ENCODE results near the gene DSCAML1. TPM values are rescaled to one million over a fixed set of nuclear protein-coding genes. Genes with fewer than 3 reads are reported as not detected.

Gene DSCAML1
- polyA plus RNA-seq, 2 donors, result 0.04 TPM

GRCh38 chr11:117492578-117493251 lies 304.3 kb downstream of the DSCAML1 start:
- H3K4me1 ChIP-seq (ENCODE audit: control insufficient read depth in 2 of 2, insufficient read depth in 2 of 2, low read length in 1 of 2), result no peaks in the 10 kb centered on the region
- H3K9me3 ChIP-seq (ENCODE audit: control insufficient read depth in 2 of 2, insufficient read depth in 1 of 2, low read depth in 1 of 2, low read length in 1 of 2), result no peaks in the 10 kb centered on the region
- no peaks in the 10 kb centered on the region for H3K36me3 ChIP-seq (ENCODE audit: control insufficient read depth in 2 of 2, insufficient read depth in 2 of 2, low read length in 1 of 2)
- no peak overlapping the region for H3K27ac ChIP-seq (ENCODE audit: low read depth in 2 of 2, low read length in 1 of 2)
- 43 to 48% methylated on average over 20 of the region's 20 CpGs for WGBS, 2 donors
- no peak overlapping the region for H3K4me3 ChIP-seq (ENCODE audit: low read depth in 1 of 2, low read length in 2 of 2)
- no peaks in the 10 kb centered on the region for H3K27me3 ChIP-seq (ENCODE audit: control insufficient read depth in 1 of 2, insufficient read depth in 2 of 2, low read length in 2 of 2)

GRCh38 chr11:117490911-117491310 lies 306.1 kb downstream of the DSCAML1 start:
- Histone ChIP-seq H3K27ac (ENCODE audit: low read depth in 2 of 2, low read length in 1 of 2) (no peak overlapping the region), H3K27me3 (ENCODE audit: control insufficient read depth in 1 of 2, insufficient read depth in 2 of 2, low read length in 2 of 2) (no peaks in the 10 kb centered on the region), H3K9me3 (ENCODE audit: control insufficient read depth in 2 of 2, insufficient read depth in 1 of 2, low read depth in 1 of 2, low read length in 1 of 2) (no peaks in the 10 kb centered on the region), H3K36me3 (ENCODE audit: control insufficient read depth in 2 of 2, insufficient read depth in 2 of 2, low read length in 1 of 2) (no peaks in the 10 kb centered on the region), H3K4me1 (ENCODE audit: control insufficient read depth in 2 of 2, insufficient read depth in 2 of 2, low read length in 1 of 2) (no peaks in the 10 kb centered on the region), H3K4me3 (ENCODE audit: low read depth in 1 of 2, low read length in 2 of 2) (no peak overlapping the region)
- 81 to 83% methylated on average over 6 of the region's 6 CpGs for WGBS, 2 donors

- H3K27ac ChIP-seq (ENCODE audit: low read depth in 2 of 2, low read length in 1 of 2), result no peak overlapping the region
- no peaks in the 10 kb centered on the region for H3K27me3 ChIP-seq (ENCODE audit: control insufficient read depth in 1 of 2, insufficient read depth in 2 of 2, low read length in 2 of 2)
- H3K4me3 ChIP-seq (ENCODE audit: low read depth in 1 of 2, low read length in 2 of 2), result no peak overlapping the region
- H3K36me3 ChIP-seq (ENCODE audit: control insufficient read depth in 2 of 2, insufficient read depth in 2 of 2, low read length in 1 of 2), result no peaks in the 10 kb centered on the region
- H3K4me1 ChIP-seq (ENCODE audit: control insufficient read depth in 2 of 2, insufficient read depth in 2 of 2, low read length in 1 of 2), result no peaks in the 10 kb centered on the region
- 35 to 41% methylated on average over 14 of the region's 14 CpGs for WGBS, 2 donors
- H3K9me3 ChIP-seq (ENCODE audit: control insufficient read depth in 2 of 2, insufficient read depth in 1 of 2, low read depth in 1 of 2, low read length in 1 of 2), result no peaks in the 10 kb centered on the region
Measured at GRCh38 chr11:117489999-117490679, 306.9 kb downstream of the DSCAML1 start.

- Histone ChIP-seq H3K27me3 (ENCODE audit: control insufficient read depth in 1 of 2, insufficient read depth in 2 of 2, low read length in 2 of 2) (no peaks in the 10 kb centered on the region), H3K4me1 (ENCODE audit: control insufficient read depth in 2 of 2, insufficient read depth in 2 of 2, low read length in 1 of 2) (no peaks in the 10 kb centered on the region), H3K4me3 (ENCODE audit: low read depth in 1 of 2, low read length in 2 of 2) (no peak overlapping the region), H3K9me3 (ENCODE audit: control insufficient read depth in 2 of 2, insufficient read depth in 1 of 2, low read depth in 1 of 2, low read length in 1 of 2) (peaks cover 0 to 2% of the 10 kb centered on the region in 2 donors), H3K36me3 (ENCODE audit: control insufficient read depth in 2 of 2, insufficient read depth in 2 of 2, low read length in 1 of 2) (no peaks in the 10 kb centered on the region), H3K27ac (ENCODE audit: low read depth in 2 of 2, low read length in 1 of 2) (no peak overlapping the region)
- WGBS, 2 donors, result 78 to 81% methylated on average over 14 of the region's 14 CpGs
Measured at GRCh38 chr11:117488996-117489952, 307.7 kb downstream of the DSCAML1 start.

GRCh38 chr11:117486059-117486458 lies 311.0 kb downstream of the DSCAML1 start:
- H3K9me3 ChIP-seq (ENCODE audit: control insufficient read depth in 2 of 2, insufficient read depth in 1 of 2, low read depth in 1 of 2, low read length in 1 of 2), result peaks cover 0 to 2% of the 10 kb centered on the region in 2 donors
- 98 to 99% methylated on average over 13 of the region's 13 CpGs for WGBS, 2 donors
- H3K4me3 ChIP-seq (ENCODE audit: low read depth in 1 of 2, low read length in 2 of 2), result no peak overlapping the region
- H3K27ac ChIP-seq (ENCODE audit: low read depth in 2 of 2, low read length in 1 of 2), result no peak overlapping the region
- no peaks in the 10 kb centered on the region for H3K36me3 ChIP-seq (ENCODE audit: control insufficient read depth in 2 of 2, insufficient read depth in 2 of 2, low read length in 1 of 2)
- no peaks in the 10 kb centered on the region for H3K27me3 ChIP-seq (ENCODE audit: control insufficient read depth in 1 of 2, insufficient read depth in 2 of 2, low read length in 2 of 2)
- no peaks in the 10 kb centered on the region for H3K4me1 ChIP-seq (ENCODE audit: control insufficient read depth in 2 of 2, insufficient read depth in 2 of 2, low read length in 1 of 2)

GRCh38 chr11:117484156-117484555 lies 312.9 kb downstream of the DSCAML1 start:
- H3K4me3 ChIP-seq (ENCODE audit: low read depth in 1 of 2, low read length in 2 of 2), result no peak overlapping the region
- peaks cover 0 to 2% of the 10 kb centered on the region in 2 donors for H3K9me3 ChIP-seq (ENCODE audit: control insufficient read depth in 2 of 2, insufficient read depth in 1 of 2, low read depth in 1 of 2, low read length in 1 of 2)
- no peaks in the 10 kb centered on the region for H3K4me1 ChIP-seq (ENCODE audit: control insufficient read depth in 2 of 2, insufficient read depth in 2 of 2, low read length in 1 of 2)
- WGBS, 2 donors, result 50 to 58% methylated on average over 9 of the region's 9 CpGs
- H3K36me3 ChIP-seq (ENCODE audit: control insufficient read depth in 2 of 2, insufficient read depth in 2 of 2, low read length in 1 of 2), result no peaks in the 10 kb centered on the region
- no peak overlapping the region for H3K27ac ChIP-seq (ENCODE audit: low read depth in 2 of 2, low read length in 1 of 2)
- H3K27me3 ChIP-seq (ENCODE audit: control insufficient read depth in 1 of 2, insufficient read depth in 2 of 2, low read length in 2 of 2), result no peaks in the 10 kb centered on the region

GRCh38 chr11:117483372-117483771 lies 313.6 kb downstream of the DSCAML1 start:
- Histone ChIP-seq H3K27me3 (ENCODE audit: control insufficient read depth in 1 of 2, insufficient read depth in 2 of 2, low read length in 2 of 2) (no peaks in the 10 kb centered on the region), H3K36me3 (ENCODE audit: control insufficient read depth in 2 of 2, insufficient read depth in 2 of 2, low read length in 1 of 2) (no peaks in the 10 kb centered on the region), H3K27ac (ENCODE audit: low read depth in 2 of 2, low read length in 1 of 2) (no peak overlapping the region), H3K4me1 (ENCODE audit: control insufficient read depth in 2 of 2, insufficient read depth in 2 of 2, low read length in 1 of 2) (no peaks in the 10 kb centered on the region), H3K9me3 (ENCODE audit: control insufficient read depth in 2 of 2, insufficient read depth in 1 of 2, low read depth in 1 of 2, low read length in 1 of 2) (peaks cover 0 to 2% of the 10 kb centered on the region in 2 donors), H3K4me3 (ENCODE audit: low read depth in 1 of 2, low read length in 2 of 2) (no peak overlapping the region)
- 74 to 81% methylated on average over 5 of the region's 5 CpGs for WGBS, 2 donors

GRCh38 chr11:117482881-117483280 lies 314.1 kb downstream of the DSCAML1 start:
- no peaks in the 10 kb centered on the region for H3K36me3 ChIP-seq (ENCODE audit: control insufficient read depth in 2 of 2, insufficient read depth in 2 of 2, low read length in 1 of 2)
- H3K27me3 ChIP-seq (ENCODE audit: control insufficient read depth in 1 of 2, insufficient read depth in 2 of 2, low read length in 2 of 2), result no peaks in the 10 kb centered on the region
- no peak overlapping the region for H3K27ac ChIP-seq (ENCODE audit: low read depth in 2 of 2, low read length in 1 of 2)
- H3K4me3 ChIP-seq (ENCODE audit: low read depth in 1 of 2, low read length in 2 of 2), result no peak overlapping the region
- H3K9me3 ChIP-seq (ENCODE audit: control insufficient read depth in 2 of 2, insufficient read depth in 1 of 2, low read depth in 1 of 2, low read length in 1 of 2), result peaks cover 0 to 2% of the 10 kb centered on the region in 2 donors
- 79 to 82% methylated on average over 8 of the region's 8 CpGs for WGBS, 2 donors
- H3K4me1 ChIP-seq (ENCODE audit: control insufficient read depth in 2 of 2, insufficient read depth in 2 of 2, low read length in 1 of 2), result no peaks in the 10 kb centered on the region

GRCh38 chr11:117481885-117482284 lies 315.1 kb downstream of the DSCAML1 start:
- no peak overlapping the region for H3K4me3 ChIP-seq (ENCODE audit: low read depth in 1 of 2, low read length in 2 of 2)
- no peaks in the 10 kb centered on the region for H3K36me3 ChIP-seq (ENCODE audit: control insufficient read depth in 2 of 2, insufficient read depth in 2 of 2, low read length in 1 of 2)
- 93 to 94% methylated on average over 23 of the region's 23 CpGs for WGBS, 2 donors
- peaks cover 0 to 2% of the 10 kb centered on the region in 2 donors for H3K9me3 ChIP-seq (ENCODE audit: control insufficient read depth in 2 of 2, insufficient read depth in 1 of 2, low read depth in 1 of 2, low read length in 1 of 2)
- no peaks in the 10 kb centered on the region for H3K4me1 ChIP-seq (ENCODE audit: control insufficient read depth in 2 of 2, insufficient read depth in 2 of 2, low read length in 1 of 2)
- H3K27me3 ChIP-seq (ENCODE audit: control insufficient read depth in 1 of 2, insufficient read depth in 2 of 2, low read length in 2 of 2), result no peaks in the 10 kb centered on the region
- no peak overlapping the region for H3K27ac ChIP-seq (ENCODE audit: low read depth in 2 of 2, low read length in 1 of 2)

All from esophagus (tissue), 2 donors.